Osteocyte (in vitro differentiated cells): ENCODE measurements around the gene TSPAN7. TPM values are rescaled to one million over a fixed set of nuclear protein-coding genes. Genes with fewer than 3 reads are reported as not detected.

ENCODE experiments used
- DNase-seq: peaks from one replicate; pipeline ENCODE4 v3.0.0; 2021; ENCODE audit warnings: mixed read lengths; ENCODE audit not compliant: unreplicated experiment; ENCODE audit errors: extremely low spot score
- H3K27ac Mint-ChIP-seq: one replicate; pipeline ENCODE4 v1.8.0; 2021; ENCODE audit warnings: mild to moderate bottlenecking, mixed read lengths; ENCODE audit not compliant: unreplicated experiment
- H3K27me3 Mint-ChIP-seq: one replicate; pipeline ENCODE4 v1.8.0; 2021; ENCODE audit warnings: mixed read lengths; ENCODE audit not compliant: unreplicated experiment
- H3K36me3 Mint-ChIP-seq: one replicate; pipeline ENCODE4 v1.8.0; 2021; ENCODE audit warnings: mixed read lengths; ENCODE audit not compliant: unreplicated experiment
- H3K4me1 Mint-ChIP-seq: one replicate; pipeline ENCODE4 v1.8.0; 2021; ENCODE audit warnings: mixed read lengths; ENCODE audit not compliant: unreplicated experiment
- H3K4me3 Mint-ChIP-seq: one replicate; pipeline ENCODE4 v1.8.0; 2021; ENCODE audit warnings: mild to moderate bottlenecking, moderate library complexity, mixed read lengths; ENCODE audit not compliant: unreplicated experiment
- H3K9me3 Mint-ChIP-seq: one replicate; pipeline ENCODE4 v1.8.0; 2021; ENCODE audit warnings: mixed read lengths; ENCODE audit not compliant: unreplicated experiment
- CTCF ChIP-seq: fragments of 200-600 bp; sonication (generic); IDR thresholded peaks from 2 replicates; pipeline ENCODE4 v1.5.0; 2021; ENCODE audit warnings: antibody characterized with exemption, mild to moderate bottlenecking, moderate library complexity
- total RNA-seq: library from RNA; stranded (reverse); gene quantifications from 2 replicates; pipeline ENCODE4 v1.2.1, GENCODE V29; 2021

The TSPAN7 gene
- total RNA-seq, 1 donor from 2014 or later: 0.40 TPM

- no peak for TF ChIP-seq CTCF
- H3K36me3 Mint-ChIP-seq: no peaks in the 10 kb centered on the region
- H3K27ac Mint-ChIP-seq: no peak overlapping the region
- H3K4me1 Mint-ChIP-seq: no peaks in the 10 kb centered on the region
- no peak for DNase-seq
- H3K27me3 Mint-ChIP-seq: peaks cover 6% of the 10 kb centered on the region
- no peak overlapping the region for H3K4me3 Mint-ChIP-seq
- H3K9me3 Mint-ChIP-seq: no peaks in the 10 kb centered on the region
Measured at GRCh38 chrX:38599796-38600755, 38.7 kb downstream of the TSPAN7 start.

GRCh38 chrX:38601866-38602265, 40.5 kb downstream of the TSPAN7 start:
- TF ChIP-seq CTCF: no peak
- Mint-ChIP-seq H3K4me1 (no peaks in the 10 kb centered on the region), H3K27me3 (peaks cover 4% of the 10 kb centered on the region), H3K4me3 (no peak overlapping the region), H3K9me3 (no peaks in the 10 kb centered on the region), H3K27ac (no peak overlapping the region), H3K36me3 (no peaks in the 10 kb centered on the region)
- no peak for DNase-seq

GRCh38 chrX:38606821-38607220, 45.5 kb downstream of the TSPAN7 start:
- no peaks in the 10 kb centered on the region for H3K27me3 Mint-ChIP-seq
- H3K4me3 Mint-ChIP-seq: no peak overlapping the region
- no peaks in the 10 kb centered on the region for H3K4me1 Mint-ChIP-seq
- no peak for TF ChIP-seq CTCF
- no peak overlapping the region for H3K27ac Mint-ChIP-seq
- no peak for DNase-seq
- H3K9me3 Mint-ChIP-seq: no peaks in the 10 kb centered on the region
- no peaks in the 10 kb centered on the region for H3K36me3 Mint-ChIP-seq

GRCh38 chrX:38607976-38608375, 46.6 kb downstream of the TSPAN7 start:
- H3K27me3 Mint-ChIP-seq: peaks cover 2% of the 10 kb centered on the region
- TF ChIP-seq CTCF: no peak
- H3K4me3 Mint-ChIP-seq: no peak overlapping the region
- H3K9me3 Mint-ChIP-seq: peaks cover under 1% of the 10 kb centered on the region
- H3K36me3 Mint-ChIP-seq: no peaks in the 10 kb centered on the region
- no peaks in the 10 kb centered on the region for H3K4me1 Mint-ChIP-seq
- H3K27ac Mint-ChIP-seq: no peak overlapping the region
- DNase-seq: no peak

GRCh38 chrX:38610849-38611248, 49.5 kb downstream of the TSPAN7 start:
- Mint-ChIP-seq H3K4me3 (no peak overlapping the region), H3K9me3 (peaks cover 4% of the 10 kb centered on the region), H3K4me1 (no peaks in the 10 kb centered on the region), H3K27ac (no peak overlapping the region), H3K36me3 (no peaks in the 10 kb centered on the region), H3K27me3 (peaks cover 9% of the 10 kb centered on the region)
- no peak for DNase-seq
- no peak for TF ChIP-seq CTCF
